Renal cortex interstitium (tissue), 15 donors: ENCODE measurements around the gene STRA8. TPM values are rescaled to one million over a fixed set of nuclear protein-coding genes. Genes with fewer than 3 reads are reported as not detected.

Source experiments
- DNase-seq, 11 donors: peaks; one replicate each; pipeline ENCODE4 v3.0.0-alpha.2; 2013; ENCODE audit warnings: low read depth in 9 of 11, low spot score in 4 of 11; ENCODE audit errors: extremely low read depth in 1 of 11
- long read RNA-seq, 16 experiments: transcript quantifications; one replicate each; lab custom pipeline, GENCODE V29; 2026
- polyA plus RNA-seq, 3 donors: library from polyadenylated mRNA; unstranded; fragments of 120-200 nt; gene quantifications; one replicate each; pipeline ENCODE4 v1.2.1, GENCODE V29; 2013; ENCODE audit not compliant: insufficient read length in 3 of 3

Gene STRA8
- under 1 TPM; 0.17 to 0.33 (median 0.30) TPM for polyA plus RNA-seq
- long read RNA-seq, donor 1 = 0 reads
- long read RNA-seq, donor 2 = 0 reads
- long read RNA-seq, donor 3 = 0 reads
- long read RNA-seq, donor 4 = 0 reads
- long read RNA-seq, donor 5 = 0 reads
- long read RNA-seq, donor 6 = 0 reads
- long read RNA-seq, donor 7 = 0 reads
- long read RNA-seq, donor 8 = 0 reads
- long read RNA-seq, donor 9 = 0 reads
- long read RNA-seq, donor 10 = 0 reads
- long read RNA-seq, donor 11 = 0 reads
- long read RNA-seq, donor 12 = 0 reads
- long read RNA-seq, donor 13 = 0 reads
- long read RNA-seq, donor 14 = 0 reads
- long read RNA-seq, donor 15 = 0 reads
- long read RNA-seq, donor 16 = 0 reads

GRCh38 chr7:135233570-135233969 is at the start of gene STRA8:
Gene STRA8, plus strand, starts transcription at chr7:135233838. Its CDS starts 6,687 bp downstream, at chr7:135240525.
- DNase-seq = no peak

GRCh38 chr7:135184254-135184841 is 49.3 kb upstream of the STRA8 start:
- no peak for DNase-seq

- DNase-seq = no peak
Observed at GRCh38 chr7:135185471-135186260, 48.0 kb upstream of the STRA8 start.

GRCh38 chr7:135186261-135186540 is 47.4 kb upstream of the STRA8 start:
- DNase-seq = no peak

DNA sequence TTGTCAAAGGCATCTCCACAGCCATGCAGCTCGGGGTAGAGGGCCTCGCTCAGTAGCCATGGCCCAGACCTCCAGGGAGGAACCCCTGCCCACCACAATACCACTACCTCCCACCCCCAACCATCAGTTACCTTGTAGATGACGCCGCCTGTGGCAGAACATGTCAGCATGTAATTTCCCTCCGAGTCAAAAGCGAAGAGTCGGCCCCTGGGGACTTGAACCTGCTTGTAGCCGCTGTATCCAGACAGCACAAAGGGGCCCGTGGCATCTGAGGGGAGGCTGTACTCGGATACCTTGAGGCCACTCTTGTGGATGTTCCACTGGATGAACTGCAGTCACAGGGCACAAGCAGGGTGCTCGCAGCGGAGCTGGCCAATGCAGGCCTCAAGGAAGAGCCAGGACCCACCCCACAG is 46.8 kb upstream of the STRA8 start:
- no peak for DNase-seq

- DNase-seq = no peak
Observed at GRCh38 chr7:135188298-135188984, 45.2 kb upstream of the STRA8 start.

- no peak for DNase-seq
Observed at GRCh38 chr7:135189221-135189662, 44.4 kb upstream of the STRA8 start.

- DNase-seq = no peak
Observed at GRCh38 chr7:135189961-135190360, 43.7 kb upstream of the STRA8 start.

DNA sequence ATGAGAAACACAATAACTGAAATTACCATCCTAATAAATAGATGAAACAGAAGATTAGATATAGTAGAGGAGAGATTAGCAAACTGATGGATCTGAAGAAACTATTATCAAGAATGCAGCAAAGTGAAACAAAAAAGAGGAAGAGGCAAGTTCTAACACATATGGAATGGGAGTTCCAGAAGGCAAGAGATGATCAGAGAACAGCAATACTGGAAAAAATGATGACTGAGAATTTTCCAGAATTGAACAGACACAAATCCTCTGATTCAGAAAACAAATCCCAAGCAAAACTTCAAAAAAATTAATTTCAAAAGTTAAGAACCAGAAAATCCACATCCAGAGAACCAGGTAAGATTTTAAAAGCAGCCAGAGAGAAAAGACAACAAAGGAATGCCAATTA is 42.9 kb upstream of the STRA8 start:
- no peak for DNase-seq

GRCh38 chr7:135192914-135193536 is 40.6 kb upstream of the STRA8 start:
- DNase-seq = no peak

DNA sequence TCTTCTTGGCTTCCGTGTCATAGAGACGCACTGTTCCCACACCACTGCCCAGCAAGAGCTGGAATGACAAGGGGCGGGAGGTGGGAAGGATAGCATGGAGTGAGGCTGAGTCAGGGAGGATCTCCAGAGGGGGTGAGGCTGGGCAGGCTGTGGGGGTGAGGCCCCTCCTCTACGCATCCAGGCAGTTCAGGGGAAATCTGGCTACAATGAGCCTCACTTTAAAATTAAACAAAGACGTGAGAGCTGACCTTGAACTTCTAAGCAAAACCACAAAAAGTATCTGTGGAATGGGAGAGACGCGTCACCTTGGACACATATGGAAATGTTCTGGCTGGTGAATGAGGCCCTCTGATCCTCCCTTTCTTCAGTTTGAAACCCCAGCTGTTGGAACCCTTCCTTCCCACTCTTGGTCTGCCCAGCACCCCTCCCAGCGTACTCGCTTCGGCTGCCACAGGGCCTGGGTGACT is 40.0 kb upstream of the STRA8 start:
- DNase-seq = no peak

DNA sequence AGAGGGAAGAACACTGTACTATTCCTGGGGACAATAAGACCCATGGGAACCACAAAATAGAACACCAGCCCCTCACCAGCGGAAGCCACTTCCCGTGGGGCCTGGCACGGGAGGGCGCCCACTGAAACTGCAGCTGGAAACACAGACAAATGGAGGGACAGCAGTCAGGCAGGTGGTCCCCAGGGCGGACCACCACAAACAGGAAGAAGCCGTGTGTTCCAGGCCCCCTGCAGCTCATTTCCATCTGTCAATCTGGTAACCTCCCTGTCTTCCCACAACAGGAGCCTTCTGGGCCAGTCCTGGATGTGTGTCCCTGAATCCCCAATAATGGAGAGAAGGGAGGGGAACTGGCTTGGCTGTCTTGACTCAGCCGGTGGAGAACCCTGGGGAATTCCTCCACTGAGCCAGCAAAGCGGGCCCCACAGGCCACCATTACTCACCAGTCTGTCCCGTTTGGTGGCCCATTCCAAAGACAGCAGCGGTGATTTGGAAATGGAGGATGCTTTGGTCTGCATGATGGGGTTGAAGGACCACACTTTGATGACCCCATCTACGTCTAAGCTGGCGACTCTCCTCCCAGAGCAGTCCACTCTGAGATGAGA is 39.0 kb upstream of the STRA8 start:
- no peak for DNase-seq

- no peak for DNase-seq
Observed at GRCh38 chr7:135195156-135195555, 38.5 kb upstream of the STRA8 start.

DNA sequence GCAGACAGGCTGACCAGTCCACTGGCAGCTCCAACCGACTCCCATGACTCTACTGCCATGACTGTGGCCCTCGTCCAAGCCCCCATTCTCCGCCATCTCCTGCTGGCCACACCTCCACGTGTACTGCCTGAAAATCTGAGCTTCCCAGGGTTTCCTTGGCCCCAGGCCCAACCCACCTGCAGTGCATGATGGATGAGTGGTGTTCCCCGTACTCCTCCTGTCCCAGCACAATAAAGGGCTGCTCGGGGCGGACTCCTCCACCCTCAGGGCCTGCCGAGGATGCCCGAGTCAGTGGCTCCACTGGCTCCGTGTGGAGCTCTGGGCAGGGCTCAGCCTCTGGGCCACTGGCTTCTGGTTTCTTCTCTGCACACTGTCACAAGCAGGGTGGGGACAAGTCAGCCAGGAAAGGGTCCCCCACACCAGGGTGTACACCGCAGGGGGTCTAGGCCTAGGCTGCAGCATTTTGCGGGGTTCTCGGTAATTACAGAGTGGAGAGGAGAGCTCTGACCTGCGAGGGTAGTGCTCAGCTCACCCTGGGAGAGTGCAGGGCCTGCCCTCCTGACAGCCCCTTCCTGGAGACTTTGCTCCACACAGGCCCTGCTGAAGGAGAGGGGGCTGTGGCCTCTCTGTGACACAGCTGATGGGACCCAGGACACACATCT is 37.5 kb upstream of the STRA8 start:
- no peak for DNase-seq

DNA sequence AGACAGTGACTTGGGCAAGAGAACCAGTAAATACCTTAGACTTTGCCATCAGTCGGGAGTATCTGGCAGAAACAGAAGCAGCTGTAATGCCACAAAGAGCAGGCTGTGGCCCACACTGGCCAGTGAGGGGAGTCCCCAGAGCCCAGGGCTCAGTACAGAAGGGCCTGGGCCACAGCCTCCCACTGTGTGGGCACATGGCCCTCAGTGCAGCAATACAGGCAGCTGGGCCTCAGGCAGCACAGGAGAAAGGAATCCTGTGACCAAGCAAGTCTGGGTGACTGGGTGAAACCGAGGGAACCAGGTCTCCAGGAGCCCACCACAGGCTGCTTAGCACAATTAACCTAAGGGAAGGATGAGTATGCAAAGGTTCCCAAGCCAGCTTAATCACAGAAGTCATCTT is 36.3 kb upstream of the STRA8 start:
- no peak for DNase-seq

DNA sequence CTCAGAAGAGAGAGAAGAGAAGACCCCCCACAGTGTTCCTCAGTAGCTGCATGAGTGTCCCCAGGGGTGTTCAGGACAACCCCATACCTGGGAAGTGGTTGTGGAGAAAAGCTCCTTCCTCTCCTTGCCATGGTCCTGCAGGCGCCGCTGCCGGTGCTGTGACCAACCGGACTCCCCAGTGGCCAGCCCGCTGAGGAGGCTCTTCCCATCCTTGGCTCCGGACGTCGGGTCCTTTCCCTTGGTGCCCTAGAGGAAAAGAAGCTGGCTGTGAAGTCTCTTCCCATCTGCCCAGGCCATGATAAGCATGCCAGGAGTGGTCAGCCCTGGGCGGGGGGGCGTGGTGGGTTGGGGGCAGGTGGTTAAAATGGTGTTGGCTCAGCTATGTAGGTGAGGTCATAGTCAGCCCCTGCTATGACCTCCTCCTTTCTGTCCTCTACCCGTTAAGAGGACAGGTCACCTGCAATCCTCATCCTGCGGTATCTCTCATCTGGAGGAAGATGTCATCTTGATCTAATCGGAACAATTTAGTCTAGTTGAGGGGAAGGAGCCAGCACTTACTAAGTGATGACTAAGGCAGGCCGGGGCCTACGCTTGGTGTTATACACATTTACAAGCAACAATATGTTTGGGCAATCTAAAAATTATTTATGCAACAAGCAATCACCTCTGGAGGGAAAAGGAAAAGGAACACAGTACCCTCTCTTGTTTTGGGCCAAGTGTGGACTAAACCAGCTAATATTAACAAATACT is 35.6 kb upstream of the STRA8 start:
- DNase-seq = no peak

DNA sequence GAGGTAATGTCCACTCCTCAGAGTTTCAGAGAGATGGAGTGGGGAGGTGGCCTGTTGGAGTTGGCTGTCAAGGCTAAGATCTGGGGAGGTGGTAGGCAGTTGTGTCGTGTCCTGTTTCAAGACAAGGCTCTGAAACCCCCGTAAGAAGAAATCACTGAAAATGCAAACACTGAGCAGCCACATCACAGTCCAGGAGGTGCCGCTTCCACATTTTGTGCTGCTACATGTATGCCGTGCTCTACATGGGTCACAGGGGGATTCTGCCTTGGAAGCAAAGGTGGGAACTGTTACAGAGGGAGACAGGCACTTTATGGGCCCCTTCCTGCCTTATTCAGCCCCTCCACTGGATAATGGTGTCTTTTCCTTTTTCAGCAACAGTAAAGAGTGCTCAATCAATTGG is 34.2 kb upstream of the STRA8 start:
- DNase-seq = no peak
